ENCODE data around the gene NUBP2.

Gene NUBP2

GRCh38 chr16:1772908-1773702 is 9.7 kb upstream of the NUBP2 start, which contains the start of gene MRPS34:
TSS of gene MRPS34 (minus strand) at chr16:1773134. CDS start at chr16:1773119, 15 bp downstream.
- peak; percentile 66 for DNase-seq

- DNase-seq = no peak
Observed at GRCh38 chr16:1773703-1774447, 8.9 kb upstream of the NUBP2 start.

- no peak for DNase-seq
Observed at GRCh38 chr16:1774448-1774780, 8.3 kb upstream of the NUBP2 start.

- DNase-seq = no peak
Observed at GRCh38 chr16:1775006-1775845, 7.5 kb upstream of the NUBP2 start.

- DNase-seq = no peak
Observed at GRCh38 chr16:1775846-1776671, 6.7 kb upstream of the NUBP2 start.

- no peak for DNase-seq
Observed at GRCh38 chr16:1776672-1776955, 6.1 kb upstream of the NUBP2 start.

GRCh38 chr16:1776991-1777374 is 5.8 kb upstream of the NUBP2 start:
- no peak for DNase-seq

GRCh38 chr16:1777375-1778199 is 5.2 kb upstream of the NUBP2 start:
- DNase-seq = no peak

GRCh38 chr16:1778200-1779179 is 4.3 kb upstream of the NUBP2 start:
- no peak for DNase-seq

- no peak for DNase-seq
Observed at GRCh38 chr16:1779234-1779701, 3.5 kb upstream of the NUBP2 start.

GRCh38 chr16:1779741-1780676 is 2.8 kb upstream of the NUBP2 start:
- no peak for DNase-seq

GRCh38 chr16:1780677-1781072 is 2.1 kb upstream of the NUBP2 start:
- no peak for DNase-seq

- DNase-seq = no peak
Observed at GRCh38 chr16:1781254-1781653, 1.5 kb upstream of the NUBP2 start.

- DNase-seq = no peak
Observed at GRCh38 chr16:1781758-1782407, 877 bp upstream of the NUBP2 start.

- DNase-seq = no peak
Observed at GRCh38 chr16:1784977-1785845, 2.5 kb downstream of the NUBP2 start.

GRCh38 chr16:1785846-1786170 is 3.0 kb downstream of the NUBP2 start:
- DNase-seq = no peak

- DNase-seq = no peak
Observed at GRCh38 chr16:1786242-1787055, 3.7 kb downstream of the NUBP2 start.
